ENCODE data around the gene RASGRP4.

Gene RASGRP4

GRCh38 chr19:38457202-38457601, 31.2 kb upstream of the RASGRP4 start:
- no peak for TF ChIP-seq CTCF (IDR thresholded peaks at IDR 0.05; ENCODE audit: insufficient read depth, missing control alignments)
- FAIRE-seq (no peak), DNase-seq (ENCODE audit: insufficient read length, low spot score) (no peak)

DNA sequence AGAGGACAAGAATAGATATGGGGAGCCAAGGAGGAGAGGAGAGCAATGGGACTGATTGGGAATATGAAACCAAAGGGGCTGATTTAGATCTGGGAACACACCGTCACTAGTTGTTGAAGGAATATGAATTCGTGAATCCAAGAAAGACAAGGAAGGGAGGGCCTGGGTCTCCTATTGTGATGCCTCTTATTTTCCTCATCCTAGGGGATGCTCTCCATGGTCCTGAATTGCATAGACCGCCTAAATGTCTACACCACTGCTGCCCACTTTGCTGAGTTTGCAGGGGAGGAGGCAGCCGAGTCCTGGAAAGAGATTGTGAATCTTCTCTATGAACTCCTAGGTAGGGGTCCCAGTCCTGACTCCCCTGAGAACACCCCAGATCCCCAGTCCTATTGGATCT, 29.0 kb upstream of the RASGRP4 start:
- DNase-seq (ENCODE audit: insufficient read length, low spot score) (no peak), FAIRE-seq (no peak)
- no peak for TF ChIP-seq CTCF (IDR thresholded peaks at IDR 0.05; ENCODE audit: insufficient read depth, missing control alignments)

GRCh38 chr19:38453596-38453995, 27.6 kb upstream of the RASGRP4 start:
- no peak for DNase-seq (ENCODE audit: insufficient read length, low spot score)
- no peak for FAIRE-seq
- TF ChIP-seq CTCF (IDR thresholded peaks at IDR 0.05; ENCODE audit: insufficient read depth, missing control alignments) = no peak

DNA sequence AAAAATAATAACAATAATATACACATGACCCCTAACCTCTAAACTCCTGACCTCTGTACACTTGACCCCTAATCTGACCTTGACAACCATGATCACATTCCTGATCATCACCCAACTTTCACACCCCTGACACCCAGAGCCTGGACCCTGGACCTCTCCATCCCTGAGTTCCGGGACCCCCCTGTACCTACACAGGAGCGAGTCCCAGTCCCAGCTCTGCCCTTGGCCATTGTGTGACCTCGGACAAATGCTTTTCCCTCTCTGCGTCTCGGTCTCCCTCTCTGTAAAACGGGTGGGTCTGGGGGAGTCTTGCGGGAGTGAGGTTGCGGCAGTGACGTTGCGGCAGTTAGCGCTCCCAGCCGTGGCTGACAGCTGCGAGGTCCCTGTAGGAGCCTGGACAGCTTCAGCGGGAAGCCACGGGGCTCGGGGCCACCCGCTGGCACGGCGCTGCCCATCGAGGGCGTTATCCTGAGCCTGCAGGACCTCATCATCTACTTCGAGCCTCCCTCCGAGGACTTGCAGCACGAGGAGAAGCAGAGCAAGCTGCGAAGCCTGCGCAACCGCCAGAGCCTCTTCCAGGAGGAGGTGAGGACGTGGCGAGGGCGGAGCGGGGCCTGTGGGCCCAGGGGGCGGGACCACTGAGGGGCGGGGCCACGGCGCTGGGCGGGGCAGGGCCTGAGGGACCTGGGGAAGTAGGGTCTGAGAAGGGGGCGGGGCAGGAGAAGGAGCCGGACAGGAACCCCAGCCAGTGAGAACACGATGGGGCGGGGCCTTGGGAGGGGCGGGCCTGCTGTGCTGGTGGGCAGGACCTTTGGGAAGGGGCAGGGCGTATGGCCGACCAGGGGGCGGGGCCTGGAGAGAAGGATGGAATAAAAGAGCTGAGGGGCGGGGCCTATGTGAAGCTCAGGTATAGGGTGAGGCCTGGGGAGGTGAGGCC, 26.7 kb upstream of the RASGRP4 start:
- no peak for TF ChIP-seq CTCF (IDR thresholded peaks at IDR 0.05; ENCODE audit: insufficient read depth, missing control alignments)
- FAIRE-seq (no peak), DNase-seq (ENCODE audit: insufficient read length, low spot score) (no peak)

- DNase-seq (ENCODE audit: insufficient read length, low spot score) = no peak
- TF ChIP-seq CTCF (IDR thresholded peaks at IDR 0.05; ENCODE audit: insufficient read depth, missing control alignments) = no peak
- FAIRE-seq = no peak
Observed at GRCh38 chr19:38451629-38452028, 25.6 kb upstream of the RASGRP4 start.

GRCh38 chr19:38451036-38451435, 25.0 kb upstream of the RASGRP4 start:
- no peak for DNase-seq (ENCODE audit: insufficient read length, low spot score)
- no peak for TF ChIP-seq CTCF (IDR thresholded peaks at IDR 0.05; ENCODE audit: insufficient read depth, missing control alignments)
- no peak for FAIRE-seq

- no peak for FAIRE-seq
- TF ChIP-seq CTCF (IDR thresholded peaks at IDR 0.05; ENCODE audit: insufficient read depth, missing control alignments) = no peak
- no peak for DNase-seq (ENCODE audit: insufficient read length, low spot score)
Observed at GRCh38 chr19:38449518-38449917, 23.5 kb upstream of the RASGRP4 start.
